GM12878 (cell line): ENCODE data around the gene ZNF296. TPM values are rescaled to one million over a fixed set of nuclear protein-coding genes. Genes with fewer than 3 reads are reported as not detected.
A peak's percentile ranks its signal among the peaks of the same experiment; 100 is the strongest.

Source experiments
- ATAC-seq: fragments of 200-7000 bp; cut with Tn5 transposase; 3 replicates; pipeline ENCODE4 v1.9.1; 2020; ENCODE audit warnings: mild to moderate bottlenecking, moderate library complexity
- BruUV-seq: library from RNA; stranded (reverse); fragments of 400-500 nt; replicated peaks from 2 replicates; lab custom pipeline; 2021; lab: Mats Ljungman, UMichigan
- CTCF ChIA-PET: fragments of 300-600 bp; sonication (Branson Sonifier 250); formaldehyde crosslinking; extraction: SDS; loops from one replicate; lab custom pipeline; 2021; ENCODE audit warnings: inconsistent platforms; lab: Yijun Ruan, JAX
- POLR2A ChIA-PET: fragments of 350-600 bp; formaldehyde crosslinking; extraction: SDS; loops from one replicate; lab custom pipeline; 2021; ENCODE audit warnings: inconsistent platforms; lab: Charles Lee
- RAD21 ChIA-PET: fragments of 300-600 bp; sonication (Branson Sonifier 250); formaldehyde crosslinking; loops from one replicate; lab custom pipeline; 2023; ENCODE audit warnings: antibody characterized with exemption; ENCODE audit not compliant: unreplicated experiment; lab: Charles Lee
- SMC1A ChIA-PET: fragments of 300-600 bp; sonication (Branson Sonifier 250); formaldehyde crosslinking; loops from one replicate; lab custom pipeline; 2023; ENCODE audit not compliant: unreplicated experiment, uncharacterized antibody; lab: Charles Lee
- DNase-seq: peaks from one replicate; pipeline ENCODE4 v3.0.0-alpha.2; 2011; ENCODE audit warnings: low read depth, low spot score
- FAIRE-seq: peaks from 3 replicates; lab custom pipeline; 2011; peaks lifted over from hg19 to GRCh38; lab: Jason Lieb, UNC
- H2AFZ ChIP-seq: 2 replicates; pipeline ENCODE4 v1.6.0; 2011; ENCODE audit warnings: low read depth, low read length, control low read depth; ENCODE audit not compliant: control insufficient read depth
- H3K27ac ChIP-seq: 2 replicates; pipeline ENCODE4 v1.5.1; 2011; ENCODE audit warnings: control low read depth; ENCODE audit not compliant: control insufficient read depth, insufficient read depth
- H3K27me3 ChIP-seq, 2 experiments: replicated peaks in 1 of 2; 2 replicates each; pipeline versions ENCODE4 v1.6.0 to v1.6.1; 2011; ENCODE audit warnings: low read length in 1 of 2; ENCODE audit not compliant: control insufficient read depth in 2 of 2, insufficient read depth in 2 of 2
- H3K36me3 ChIP-seq, 2 experiments: 2 replicates each; pipeline ENCODE4 v1.5.1; 2011; ENCODE audit warnings: low read length in 1 of 2; ENCODE audit not compliant: control insufficient read depth in 2 of 2, insufficient read depth in 2 of 2
- H3K4me1 ChIP-seq: 2 replicates; pipeline ENCODE4 v1.6.1; 2011; ENCODE audit warnings: mild to moderate bottlenecking, low read length, moderate library complexity, mixed read lengths; ENCODE audit not compliant: control insufficient read depth, insufficient read depth
- H3K4me2 ChIP-seq: 2 replicates; pipeline ENCODE4 v1.6.0; 2011; ENCODE audit warnings: control low read depth; ENCODE audit not compliant: control insufficient read depth, insufficient read depth
- H3K4me3 ChIP-seq: fragments of 200-600 bp; sonication (generic); 2 replicates; pipeline ENCODE4 v1.5.1; 2016
- H3K79me2 ChIP-seq: 2 replicates; pipeline ENCODE4 v1.6.0; 2011; ENCODE audit warnings: low read length; ENCODE audit not compliant: control insufficient read depth, insufficient read depth
- H3K9ac ChIP-seq: 2 replicates; pipeline ENCODE4 v1.8.0; 2011; ENCODE audit warnings: low read length, control low read depth, mixed read lengths; ENCODE audit not compliant: control insufficient read depth, insufficient read depth
- H3K9me3 ChIP-seq: replicated peaks from 3 replicates; pipeline ENCODE4 v1.5.1; 2011; ENCODE audit warnings: mild to moderate bottlenecking, low read length; ENCODE audit not compliant: control insufficient read depth, insufficient read depth
- H4K20me1 ChIP-seq: 2 replicates; pipeline ENCODE4 v1.6.0; 2011; ENCODE audit not compliant: control insufficient read depth, insufficient read depth
- ATF3 ChIP-seq: IDR thresholded peaks from 2 replicates; pipeline ENCODE4 v1.6.1; 2011; ENCODE audit warnings: low read depth, mild to moderate bottlenecking, low read length, moderate library complexity, borderline replicate concordance; ENCODE audit errors: extremely low read depth
- BRCA1 ChIP-seq: IDR thresholded peaks from 2 replicates; pipeline ENCODE4 v1.6.1; 2011; ENCODE audit warnings: low read depth, low read length, improper control_type of control experiment
- CBX5 ChIP-seq: sonication (generic); IDR thresholded peaks from 2 replicates; pipeline ENCODE4 v1.6.1; 2016; ENCODE audit warnings: low read depth, moderate library complexity, mild to moderate bottlenecking, inconsistent platforms
- EZH2 ChIP-seq: IDR thresholded peaks from 2 replicates; pipeline ENCODE4 v1.6.1; 2012; ENCODE audit warnings: low read depth, mild to moderate bottlenecking, control low read depth, inconsistent platforms, low read length, borderline replicate concordance; ENCODE audit not compliant: control insufficient read depth
- FOXM1 ChIP-seq: IDR thresholded peaks from 2 replicates; pipeline ENCODE4 v1.6.1; 2012; ENCODE audit warnings: low read depth, mild to moderate bottlenecking, inconsistent platforms, low read length, moderate library complexity
- HSF1 ChIP-seq: fragments of 150-350 bp; IDR thresholded peaks from 2 replicates; pipeline ENCODE4 v1.6.1; 2014; ENCODE audit warnings: mild to moderate bottlenecking, low read depth, low read length
- KDM1A ChIP-seq: fragments of 200-600 bp; sonication (generic); IDR thresholded peaks from 2 replicates; pipeline ENCODE4 v1.6.1; 2016; ENCODE audit warnings: borderline replicate concordance
- MEF2B ChIP-seq: fragments of 450-650 bp; IDR thresholded peaks from 2 replicates; pipeline ENCODE4 v1.6.1; 2018; ENCODE audit warnings: mild to moderate bottlenecking, moderate library complexity; ENCODE audit not compliant: partially characterized antibody, poor library complexity, severe bottlenecking
- MXI1 ChIP-seq: fragments of 150-350 bp; IDR thresholded peaks from 2 replicates; pipeline ENCODE4 v1.6.1; 2011; ENCODE audit warnings: low read depth, mild to moderate bottlenecking, inconsistent platforms, low read length, improper control_type of control experiment
- NFYB ChIP-seq: IDR thresholded peaks from 2 replicates; pipeline ENCODE4 v1.6.1; 2011; ENCODE audit warnings: low read depth, mild to moderate bottlenecking, low read length, improper control_type of control experiment, moderate library complexity; ENCODE audit not compliant: insufficient read depth
- POU2F2 ChIP-seq: IDR thresholded peaks from 3 replicates; pipeline ENCODE4 v1.6.1; 2011; ENCODE audit warnings: low read depth, mild to moderate bottlenecking, low read length, borderline replicate concordance
- RBBP5 ChIP-seq: fragments of 200-600 bp; sonication (generic); conservative IDR thresholded peaks from 2 replicates; pipeline ENCODE4 v1.6.1; 2016
- RUNX3 ChIP-seq: IDR thresholded peaks from 2 replicates; pipeline ENCODE4 v1.6.1; 2012; ENCODE audit warnings: low read length, inconsistent platforms
- SMAD5 ChIP-seq: IDR thresholded peaks from 2 replicates; pipeline ENCODE4 v1.6.1; 2016; ENCODE audit warnings: antibody characterized with exemption, low read depth
- SMC3 ChIP-seq: IDR thresholded peaks from 2 replicates; pipeline ENCODE4 v1.6.1; 2011; ENCODE audit warnings: low read length, improper control_type of control experiment, borderline replicate concordance
- SUZ12 ChIP-seq: fragments of 200-600 bp; sonication (generic); IDR thresholded peaks from one replicate; pipeline ENCODE4 v1.6.1; 2018; ENCODE audit warnings: antibody characterized with exemption, mild to moderate bottlenecking; ENCODE audit not compliant: unreplicated experiment
- ZNF24 ChIP-seq: fragments of 450-650 bp; IDR thresholded peaks from 2 replicates; pipeline ENCODE4 v1.6.1; 2017; ENCODE audit warnings: antibody characterized with exemption, mild to moderate bottlenecking
- ZZZ3 ChIP-seq: IDR thresholded peaks from 2 replicates; pipeline ENCODE4 v1.6.1; 2011; ENCODE audit warnings: low read depth; ENCODE audit not compliant: control insufficient read depth, insufficient read length
- WGBS: methylation state at CpG from one replicate; pipeline ENCODE4 v1.1.6; 2016; ENCODE audit warnings: low lambda C conversion rate; ENCODE audit not compliant: insufficient replicate concordance, insufficient coverage; ENCODE audit errors: missing lambda C conversion rate; 5-methylcytosine and 5-hydroxymethylcytosine counted together
- in situ Hi-C: fragments of 300-500 bp; cut with MboI; formaldehyde crosslinking; loops from 9 replicates; pipeline ENCODE4 v1.14.3; 2018; ENCODE audit warnings: mixed read lengths
- intact Hi-C: fragments of 100-400 bp; cut with micrococcal nuclease; formaldehyde crosslinking; loops from one replicate; pipeline ENCODE4 v1.14.2; 2022; ENCODE audit not compliant: unreplicated experiment
- polyA plus RNA-seq, 11 experiments: library from polyadenylated mRNA; depleted of rRNA in 4 of 11; unstranded in 6 of 11; stranded (reverse) in 5 of 11; fragments of >200 nt; fragmentation: Nextera tagmentation in 4 of 11; fragmentation: Illumina TruSeq in 1 of 11; extraction: Ambion mirVana in 4 of 11; extraction: Trizol in 1 of 11; gene quantifications; 1 replicate in 1 of 11; 2 replicates in 10 of 11; pipeline versions ENCODE4 v1.2.1 to v1.2.3, GENCODE V29; 2011 to 2016; ENCODE audit warnings: inconsistent platforms in 2 of 11, missing spikeins in 2 of 11, low read depth in 1 of 11
- total RNA-seq, 4 experiments: library from RNA; depleted of rRNA in 3 of 4; stranded (reverse); fragments of >200 nt in 3 of 4; fragmentation: Illumina TruSeq in 1 of 4; extraction: Trizol in 1 of 4; gene quantifications; 2 replicates each; pipeline versions ENCODE4 v1.2.1 to v1.2.3, GENCODE V29; 2013 to 2021

The ZNF296 gene
- total and polyA plus RNA-seq, 10 of the 15 experiments (the other 5 are each of a cell fraction or from before 2014, with no cell fraction given): 0.44 to 23.6 (median 3.5) TPM; not detected in 1

- ChIA-PET CTCF (interaction anchor here (0.8 to 2.4 kb wide), 10 partner anchors 15 to 124 kb away, joined by 3 to 14 read pairs (median 4); partner anchors contain the start of genes BLOC1S3 and TRAPPC6A), SMC1A (interaction anchor here (1.0 to 2.0 kb wide), 6 partner anchors 16 to 103 kb away, joined by 3 to 7 read pairs (median 4); partner anchors contain the start of genes BLOC1S3 and TRAPPC6A), RAD21 (interaction anchor here (0.6 to 2.0 kb wide), 10 partner anchors 9 to 103 kb away, joined by 3 to 7 read pairs (median 4); partner anchors contain the start of genes BLOC1S3 and TRAPPC6A), POLR2A (interaction anchor here (0.5 to 2.5 kb wide), 15 partner anchors 9 to 381 kb away, joined by 3 to 12 read pairs (median 4); partner anchors contain the start of genes BLOC1S3, CLASRP, CLPTM1 and PPP1R37)
- Histone ChIP-seq H3K9me3 (no peaks in the 10 kb centered on the region), H3K27ac (peak overlapping the region; percentile 87), H4K20me1 (no peaks in the 10 kb centered on the region; the same call in 1 of the 2 replicates), H3K9ac (peak overlapping the region; percentile 88), H3K4me1 (peaks cover 21% of the 10 kb centered on the region), H3K79me2 (peaks cover 57% of the 10 kb centered on the region), H2AFZ (peak overlapping the region; percentile 7; the same call in 1 of the 2 replicates), H3K4me2 (peak overlapping the region; percentile 92), H3K36me3 (peaks cover 7 to 17% of the 10 kb centered on the region in 2 experiments; a peak in 3 of 4 replicates), H3K27me3 (no peaks in the 10 kb centered on the region), H3K4me3 (peak overlapping the region; percentile 100)
- BruUV-seq: no TSS peak
- ATAC-seq (peak; percentile 83), DNase-seq (peak; percentile 80), FAIRE-seq (peak; percentile 78)
- in situ Hi-C loops: no loop called here
- intact Hi-C loops: loop anchor here (5.0 to 10.0 kb wide), 3 partner anchors 62 to 399 kb away; partner anchors contain the start of genes BLOC1S3 and TRAPPC6A
- 3% methylated on average over 15 of the region's 26 CpGs for WGBS
- TF ChIP-seq RUNX3 (peak; percentile 81), KDM1A (no peak), SUZ12 (no peak), POU2F2 (0 out of 3 replicates have a peak, but pooled peaks have one; percentile 24), EZH2 (no peak), SMC3 (0 out of 2 replicates have a peak, but pooled peaks have one; percentile 15), HSF1 (no peak), MXI1 (peak; percentile 61), NFYB (no peak), MEF2B (peak; percentile 87), SMAD5 (peak; percentile 31; the same call in 1 of the 2 replicates), ZZZ3 (no peak), RBBP5 (no peak), ZNF24 (0 out of 2 replicates have a peak, but pooled peaks have one; percentile 28), FOXM1 (peak; percentile 43; the same call in 1 of the 2 replicates), ATF3 (no peak), BRCA1 (no peak), CBX5 (no peak)
These were observed 813 bp downstream of the ZNF296 start for GRCh38 chr19:45075301-45076028.
